ENCODE results near the gene LMAN1L. TPM values are rescaled to one million over a fixed set of nuclear protein-coding genes. Genes with fewer than 3 reads are reported as not detected.

LMAN1L gene
- total RNA-seq, 1 experiment from 2014 or later: not detected

- Histone ChIP-seq H3K27me3 (ENCODE audit: low read length) (no peaks in the 10 kb centered on the region), H3K4me1 (ENCODE audit: insufficient read depth, low read length) (peaks cover 11% of the 10 kb centered on the region), H3K79me2 (ENCODE audit: low read length) (peaks cover 25% of the 10 kb centered on the region), H3K9me2 (replicated peaks; ENCODE audit: low read length) (no peaks in the 10 kb centered on the region), H3K4me2 (ENCODE audit: low read length) (no peak overlapping the region), H3K9me3 (ENCODE audit: low read length) (no peaks in the 10 kb centered on the region), H3K9ac (ENCODE audit: low read length) (no peak overlapping the region), H3K36me3 (ENCODE audit: low read depth, low read length) (no peaks in the 10 kb centered on the region), H3K27ac (ENCODE audit: low read length) (no peak overlapping the region), H4K20me1 (ENCODE audit: low read length) (no peaks in the 10 kb centered on the region), H3K4me3 (ENCODE audit: low read length) (no peak overlapping the region), H3F3A (ENCODE audit: low read length, unreplicated experiment) (no peaks in the 10 kb centered on the region), H2AFZ (ENCODE audit: low read length) (no peak overlapping the region)
- CTCF ChIA-PET: no interaction called here
- BruUV-seq (replicated peaks): no TSS peak
- ATAC-seq: no peak
- POLR2A ChIA-PET (ENCODE audit: unreplicated experiment): no interaction called here
- no peak for DNase-seq
- intact Hi-C loops (cut with micrococcal nuclease): no loop called here
- TF ChIP-seq CTCF (conservative IDR thresholded peaks at IDR 0.05; ENCODE audit: low read depth, low read length) (no peak), EZH2phosphoT487 (IDR thresholded peaks at IDR 0.05; ENCODE audit: borderline replicate concordance, low read length) (no peak), EZH2 (IDR thresholded peaks at IDR 0.05; ENCODE audit: low read length, unreplicated experiment) (no peak)
Observed at GRCh38 chr15:74857671-74858368, 45.2 kb downstream of the LMAN1L start.

- Histone ChIP-seq H3K9me2 (replicated peaks; ENCODE audit: low read length) (no peaks in the 10 kb centered on the region), H3K9ac (ENCODE audit: low read length) (no peak overlapping the region), H2AFZ (ENCODE audit: low read length) (no peak overlapping the region), H3K4me1 (ENCODE audit: insufficient read depth, low read length) (peaks cover 16% of the 10 kb centered on the region), H3K79me2 (ENCODE audit: low read length) (peaks cover 27% of the 10 kb centered on the region), H3K4me2 (ENCODE audit: low read length) (no peak overlapping the region), H3K27me3 (ENCODE audit: low read length) (no peaks in the 10 kb centered on the region), H3K27ac (ENCODE audit: low read length) (no peak overlapping the region), H3K9me3 (ENCODE audit: low read length) (no peaks in the 10 kb centered on the region), H3K36me3 (ENCODE audit: low read depth, low read length) (no peaks in the 10 kb centered on the region), H4K20me1 (ENCODE audit: low read length) (no peaks in the 10 kb centered on the region), H3K4me3 (ENCODE audit: low read length) (no peak overlapping the region), H3F3A (ENCODE audit: low read length, unreplicated experiment) (no peaks in the 10 kb centered on the region)
- DNase-seq: no peak
- ChIA-PET CTCF (no interaction called here), POLR2A (ENCODE audit: unreplicated experiment) (no interaction called here)
- intact Hi-C loops (cut with micrococcal nuclease): no loop called here
- TF ChIP-seq CTCF (conservative IDR thresholded peaks at IDR 0.05; ENCODE audit: low read depth, low read length) (no peak), EZH2phosphoT487 (IDR thresholded peaks at IDR 0.05; ENCODE audit: borderline replicate concordance, low read length) (no peak), EZH2 (IDR thresholded peaks at IDR 0.05; ENCODE audit: low read length, unreplicated experiment) (no peak)
- BruUV-seq (replicated peaks): no TSS peak
- ATAC-seq: no peak
Observed at GRCh38 chr15:74858369-74858740, 45.7 kb downstream of the LMAN1L start.

- no peak overlapping the region for H3K9ac ChIP-seq (ENCODE audit: low read length)
- ATAC-seq (peak; percentile 76), DNase-seq (peak; percentile 63)
- H3F3A ChIP-seq (ENCODE audit: low read length, unreplicated experiment): no peaks in the 10 kb centered on the region
- CTCF ChIA-PET: interaction anchor here (0.5 kb wide), 1 partner anchor 38 kb away, joined by 3 read pairs; no protein-coding TSS in a partner anchor
- no peaks in the 10 kb centered on the region for H3K27me3 ChIP-seq (ENCODE audit: low read length)
- no peak overlapping the region for H2AFZ ChIP-seq (ENCODE audit: low read length)
- H3K9me2 ChIP-seq (replicated peaks; ENCODE audit: low read length): no peaks in the 10 kb centered on the region
- H3K36me3 ChIP-seq (ENCODE audit: low read depth, low read length): 0 out of 2 replicates have a peak, but pooled peaks cover 3% of the 10 kb centered on the region
- POLR2A ChIA-PET (ENCODE audit: unreplicated experiment): no interaction called here
- H3K4me2 ChIP-seq (ENCODE audit: low read length): peak overlapping the region; percentile 51
- no peak overlapping the region for H3K4me3 ChIP-seq (ENCODE audit: low read length)
- intact Hi-C loops (cut with micrococcal nuclease): no loop called here
- H3K4me1 ChIP-seq (ENCODE audit: insufficient read depth, low read length): peaks cover 35% of the 10 kb centered on the region
- BruUV-seq (replicated peaks): no TSS peak
- H4K20me1 ChIP-seq (ENCODE audit: low read length): no peaks in the 10 kb centered on the region
- peak overlapping the region; percentile 70 for H3K27ac ChIP-seq (ENCODE audit: low read length)
- TF ChIP-seq EZH2 (IDR thresholded peaks at IDR 0.05; ENCODE audit: low read length, unreplicated experiment): no peak
- no peak for TF ChIP-seq EZH2phosphoT487 (IDR thresholded peaks at IDR 0.05; ENCODE audit: borderline replicate concordance, low read length)
- no peak for TF ChIP-seq CTCF (conservative IDR thresholded peaks at IDR 0.05; ENCODE audit: low read depth, low read length)
- peaks cover 59% of the 10 kb centered on the region for H3K79me2 ChIP-seq (ENCODE audit: low read length)
- H3K9me3 ChIP-seq (ENCODE audit: low read length): no peaks in the 10 kb centered on the region
Observed at GRCh38 chr15:74863239-74864056, 50.8 kb downstream of the LMAN1L start.

Data from PC-3 (cell line).